Measurements from ENCODE around the gene ANKRD12.
"Not testable (repeated sequence)": the region's sequence is repeated elsewhere in the genome, so short reads cannot be mapped to it uniquely, and the experiment has no call there.

ANKRD12 gene

GRCh38 chr18:9234528-9234927, 97.9 kb downstream of the ANKRD12 start:
- DNase-seq, result no peak

DNA sequence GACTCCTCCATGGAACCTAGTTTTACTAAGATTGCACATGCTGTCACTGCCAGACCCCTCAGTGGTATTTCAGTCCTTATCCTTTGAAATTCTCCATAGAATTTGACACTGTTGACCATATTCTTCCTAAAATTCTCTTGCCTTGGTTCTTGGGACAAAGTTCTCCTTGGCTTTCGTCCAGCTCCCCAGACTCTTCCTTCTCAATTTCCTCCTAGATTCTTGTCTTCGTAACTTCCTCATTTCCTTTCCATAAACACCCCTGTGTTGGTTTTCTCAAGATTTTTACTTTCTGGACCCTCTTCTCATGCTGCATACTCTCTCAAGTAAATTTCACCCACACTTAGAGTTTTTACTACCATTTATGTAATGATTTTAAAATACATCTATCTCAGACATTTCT, 101.4 kb downstream of the ANKRD12 start:
- DNase-seq, result no peak

GRCh38 chr18:9239720-9240119, 103.1 kb downstream of the ANKRD12 start:
- DNase-seq, result no peak

DNA sequence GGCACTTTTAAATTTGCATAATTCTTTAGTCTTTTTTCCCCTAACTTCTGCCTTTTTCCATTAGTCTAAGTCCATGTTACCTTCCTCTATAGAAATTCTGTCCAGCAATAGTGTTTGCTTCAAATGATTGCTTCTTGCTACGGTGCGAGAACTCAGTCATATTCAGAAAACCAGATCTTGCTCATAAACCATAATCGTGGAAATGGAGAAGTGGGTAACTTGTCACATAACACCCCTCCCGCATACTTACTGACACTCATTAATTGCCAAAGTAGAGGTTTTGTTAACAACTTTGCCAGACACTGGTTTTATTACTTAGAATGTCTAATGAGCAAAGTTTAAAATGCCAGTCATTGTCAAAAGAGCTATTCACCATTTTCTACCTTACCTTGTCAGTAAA, 103.7 kb downstream of the ANKRD12 start:
- DNase-seq, result no peak

DNA sequence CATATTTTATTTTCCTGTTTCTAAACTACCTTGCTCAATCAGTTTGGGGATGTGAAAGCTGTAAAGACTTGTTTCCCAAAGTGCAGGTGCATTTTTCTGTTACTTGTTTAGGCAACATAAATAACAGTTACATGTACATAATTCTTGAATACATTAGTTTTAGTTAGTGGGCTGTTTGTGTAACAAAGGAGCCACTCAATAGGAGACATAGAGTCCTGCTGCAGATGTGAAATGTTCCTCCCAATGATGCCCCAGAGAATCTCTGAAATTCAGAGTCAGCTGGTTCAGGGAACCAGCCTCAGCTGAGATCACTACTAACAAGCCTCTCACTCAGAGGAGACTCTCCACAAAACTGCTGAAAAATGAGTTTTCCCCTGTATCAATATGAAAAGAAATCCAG, 106.4 kb downstream of the ANKRD12 start:
- no peak for DNase-seq

DNA sequence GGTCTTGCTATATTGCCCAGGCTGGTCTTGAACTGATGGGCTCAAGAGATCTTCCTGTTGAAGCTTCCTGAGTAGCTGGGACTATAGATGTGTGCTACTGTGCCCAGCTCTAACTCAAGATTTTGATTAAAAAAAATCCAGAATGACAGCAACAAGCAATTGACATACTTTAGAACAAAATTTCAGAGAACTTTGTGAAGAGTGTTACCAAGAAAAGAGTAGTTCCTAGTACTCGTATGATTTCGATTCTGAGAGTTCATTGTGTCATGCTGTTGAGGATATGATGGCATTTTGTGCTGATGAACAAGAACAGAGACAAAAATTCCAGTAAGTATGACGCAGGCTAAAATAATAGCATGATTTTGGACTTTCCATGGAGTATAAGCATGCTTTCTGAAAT, 107.8 kb downstream of the ANKRD12 start:
- no peak for DNase-seq

GRCh38 chr18:9248661-9249060, 112.1 kb downstream of the ANKRD12 start:
- DNase-seq, result no peak

DNA sequence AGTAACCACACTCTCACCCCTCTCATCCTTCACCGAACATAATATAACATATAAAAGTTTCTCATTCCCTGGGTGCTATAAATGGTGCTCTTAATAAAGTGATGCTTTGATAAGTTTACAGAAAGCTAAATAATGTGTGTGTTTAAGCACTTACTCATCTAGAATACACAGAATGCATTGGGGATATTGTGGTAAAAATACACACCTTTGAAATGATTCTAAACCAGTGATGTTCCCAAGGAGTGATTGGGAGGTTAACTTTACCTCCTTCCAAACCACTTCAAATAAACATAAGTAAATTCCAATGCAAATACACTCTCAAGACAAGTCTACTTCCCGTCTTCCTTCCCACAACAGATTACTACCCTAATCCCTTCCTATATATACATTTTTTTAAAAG, 112.7 kb downstream of the ANKRD12 start:
- DNase-seq, result no peak

DNA sequence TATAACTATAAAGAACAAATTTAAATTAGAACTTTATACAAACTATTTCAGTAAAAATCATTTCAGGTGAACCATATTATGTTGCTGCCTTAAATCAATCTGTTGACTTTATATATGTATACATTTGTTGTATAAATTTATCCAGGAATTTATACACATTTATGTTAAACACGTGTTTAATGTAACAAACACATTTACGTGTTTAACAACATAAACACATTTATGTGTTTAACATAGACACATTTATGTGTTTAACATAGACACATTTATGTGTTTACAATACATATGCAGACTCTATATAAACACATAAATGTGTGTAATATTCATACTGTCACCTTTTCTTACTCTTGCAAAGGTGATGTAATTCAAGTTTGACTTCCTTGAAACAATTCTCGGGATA, 122.6 kb downstream of the ANKRD12 start:
- no peak for DNase-seq

DNA sequence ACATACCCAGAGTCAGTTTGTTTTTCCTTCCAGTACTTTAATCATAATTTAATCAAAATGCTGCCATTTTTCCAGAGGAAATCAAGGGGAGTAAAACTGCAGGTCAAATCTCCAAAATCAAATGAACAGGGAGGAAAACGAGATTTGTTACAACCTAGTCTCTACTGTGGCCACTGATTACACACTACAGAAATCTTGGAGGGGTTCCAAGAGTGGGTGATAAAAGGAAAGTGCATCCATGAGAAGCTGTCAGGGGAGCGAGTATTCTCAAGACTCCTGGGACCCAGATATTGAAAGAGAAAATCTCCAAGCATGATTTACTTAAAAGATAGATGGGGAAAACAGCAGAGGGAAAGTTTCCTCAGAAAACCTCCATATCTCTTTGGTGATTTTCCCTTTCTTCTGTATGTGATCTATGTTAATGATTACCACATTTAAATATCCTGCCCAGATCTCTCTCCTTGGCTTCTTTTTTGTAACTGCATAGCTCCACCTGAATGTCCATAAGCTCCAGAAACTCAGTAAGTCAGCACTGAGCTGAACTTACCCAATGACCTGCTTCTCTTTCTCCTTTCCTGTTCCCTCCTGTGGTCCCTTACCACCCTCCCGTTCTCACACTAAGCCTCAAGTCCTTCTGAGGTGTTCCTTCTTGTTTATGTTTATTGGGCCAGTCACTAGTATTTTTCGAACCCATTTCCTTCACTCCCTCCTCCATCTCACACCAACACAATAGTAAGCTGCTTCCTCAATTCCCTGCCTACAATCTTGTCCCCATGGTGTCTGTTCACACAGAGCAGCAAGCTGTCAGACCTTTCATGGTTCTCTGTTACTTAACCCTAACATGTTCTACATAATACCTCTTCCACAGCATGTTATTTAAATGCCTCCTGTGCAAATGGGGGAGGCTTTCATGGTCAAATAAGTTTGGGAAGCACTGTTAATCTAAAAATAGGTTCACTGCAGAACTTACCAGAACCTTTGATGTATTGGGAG, 124.1 kb downstream of the ANKRD12 start:
- no peak for DNase-seq

DNA sequence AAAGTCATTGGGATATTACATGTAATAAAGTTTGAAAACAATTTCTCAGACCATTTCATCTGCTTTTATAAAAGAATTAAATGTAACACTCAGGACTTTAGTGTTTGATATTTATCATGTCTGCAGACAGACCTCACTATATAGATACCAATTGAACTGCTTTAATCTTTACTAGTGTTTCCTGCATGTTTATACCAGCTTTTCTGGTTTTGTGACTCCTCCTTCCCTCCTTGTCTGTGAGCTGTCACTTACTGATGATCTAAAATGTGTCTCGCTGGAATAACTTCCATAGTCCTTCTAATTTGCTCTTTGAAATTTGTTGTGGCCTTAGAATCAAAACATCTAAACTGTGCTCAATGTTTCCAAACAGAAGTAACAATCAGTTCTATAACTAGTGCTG, 126.7 kb downstream of the ANKRD12 start:
- no peak for DNase-seq

- not testable (repeated sequence) for DNase-seq
Observed at GRCh38 chr18:9264797-9265196, 128.2 kb downstream of the ANKRD12 start.

- DNase-seq, result no peak
Observed at GRCh38 chr18:9273221-9273620, 136.6 kb downstream of the ANKRD12 start.

GRCh38 chr18:9275890-9276289, 139.3 kb downstream of the ANKRD12 start:
- DNase-seq, result no peak

GRCh38 chr18:9278028-9278427, 141.4 kb downstream of the ANKRD12 start:
- DNase-seq, result no peak

DNA sequence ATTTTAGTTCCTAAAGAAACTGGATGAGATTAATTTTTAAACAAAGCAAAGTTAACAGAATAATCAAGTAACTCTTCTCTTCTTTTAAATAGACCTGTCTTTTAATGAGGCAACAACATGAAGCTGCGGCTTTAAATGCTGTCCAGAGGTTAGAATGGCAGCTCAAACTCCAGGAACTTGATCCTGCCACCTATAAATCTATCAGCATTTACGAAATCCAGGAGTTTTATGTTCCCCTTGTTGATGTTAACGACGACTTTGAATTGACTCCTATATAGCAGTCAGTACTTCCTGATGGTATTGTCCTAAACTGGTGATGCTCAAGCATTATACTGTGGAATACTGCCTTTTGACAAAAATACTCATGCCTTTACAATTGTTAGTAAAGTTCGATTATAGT, 144.3 kb downstream of the ANKRD12 start:
- no peak for DNase-seq

DNA sequence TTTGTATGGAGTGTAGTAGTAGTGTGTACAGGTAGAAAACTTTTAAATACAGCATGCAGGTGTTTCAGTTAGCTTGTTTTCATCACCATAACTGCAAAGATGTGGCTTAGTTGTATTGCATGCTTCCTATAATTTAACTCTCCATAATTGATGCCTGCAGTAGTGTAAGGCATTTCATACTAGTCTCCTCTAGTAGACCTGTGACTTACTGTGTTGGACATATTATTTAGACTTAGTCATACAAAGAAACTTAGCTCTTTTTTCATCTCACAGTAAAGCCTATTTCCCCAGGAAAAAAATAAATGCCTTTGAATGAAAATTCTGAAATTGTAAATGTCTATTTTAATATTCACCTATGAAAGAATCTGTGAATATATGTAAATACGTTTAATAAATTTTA, 145.2 kb downstream of the ANKRD12 start:
- no peak for DNase-seq

- DNase-seq, result no peak
Observed at GRCh38 chr18:9283791-9284190, 147.2 kb downstream of the ANKRD12 start.

DNA sequence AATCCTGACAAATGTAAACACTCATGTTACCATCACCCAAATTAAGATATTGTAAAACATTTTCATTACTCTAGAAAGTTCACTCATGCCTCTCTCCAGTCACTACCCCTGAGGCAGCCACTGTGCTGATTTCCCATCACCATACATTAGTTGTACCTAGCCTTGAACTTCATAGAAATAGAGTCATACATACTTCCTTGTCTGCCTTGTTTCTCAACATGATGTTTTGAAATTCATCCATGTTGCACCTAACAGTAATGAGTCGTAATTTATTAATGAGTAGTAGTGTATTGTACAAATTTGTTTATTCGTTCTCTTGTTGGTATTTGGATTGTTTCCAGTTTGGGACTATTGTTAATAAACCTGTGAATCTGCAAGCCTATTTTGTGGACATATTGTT, 149.0 kb downstream of the ANKRD12 start:
- no peak for DNase-seq

DNA sequence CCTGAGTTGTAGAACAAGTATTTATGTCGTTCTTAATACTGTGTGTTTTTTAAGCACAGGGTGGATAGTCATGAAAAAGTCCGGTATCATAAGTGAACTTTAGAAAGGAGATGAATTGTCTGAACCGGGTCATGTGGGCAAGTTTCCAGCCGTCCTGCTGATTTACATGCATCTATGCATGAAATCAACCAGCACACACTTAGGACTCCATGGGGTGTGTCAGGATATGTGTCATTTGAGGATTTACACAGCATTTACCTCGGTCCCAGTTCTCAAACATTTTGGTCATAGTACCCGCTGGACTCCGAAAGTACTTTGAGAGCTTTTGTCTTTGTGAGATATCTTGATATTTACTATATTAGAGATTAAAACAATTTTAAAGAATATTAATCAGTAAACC, 150.5 kb downstream of the ANKRD12 start:
- DNase-seq, result no peak

GRCh38 chr18:9289698-9290097, 153.1 kb downstream of the ANKRD12 start:
- DNase-seq, result no peak

GRCh38 chr18:9290156-9290555, 153.6 kb downstream of the ANKRD12 start:
- DNase-seq, result no peak

- DNase-seq, result no peak
Observed at GRCh38 chr18:9292047-9292446, 155.5 kb downstream of the ANKRD12 start.

GRCh38 chr18:9293948-9294347, 157.4 kb downstream of the ANKRD12 start:
- DNase-seq, result no peak

Measured in cerebellar nuclear complex (tissue), 1 donor.